ENCODE data around the gene MLLT3. TPM values are rescaled to one million over a fixed set of nuclear protein-coding genes. Genes with fewer than 3 reads are reported as not detected.

Gene MLLT3
- total RNA-seq, 1 experiment from 2014 or later = 13.0 TPM

- DNase-seq (ENCODE audit: low spot score) = no peak
Measured at GRCh38 chr9:20303066-20303465, 319.2 kb downstream of the MLLT3 start.

DNA sequence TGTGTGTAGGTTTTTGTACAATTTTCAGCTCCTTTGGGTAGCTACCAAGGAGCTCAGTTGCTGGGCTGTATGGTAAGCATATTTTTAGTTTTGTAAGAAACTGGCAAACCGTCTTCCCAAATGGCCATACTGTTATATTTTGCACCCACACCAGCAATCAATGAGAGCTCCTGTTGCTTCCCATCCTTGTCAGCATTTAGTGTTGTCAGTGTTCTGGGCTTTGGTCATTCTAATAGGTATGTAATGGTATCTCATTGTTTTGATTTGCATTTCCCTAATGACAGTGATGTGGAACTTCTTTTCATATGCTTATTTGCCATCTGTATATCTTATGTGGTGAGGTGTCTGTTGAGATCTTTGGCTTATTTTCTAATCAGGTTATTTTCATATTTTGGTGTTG lies 320.1 kb downstream of the MLLT3 start:
- no peak for DNase-seq (ENCODE audit: low spot score)

DNA sequence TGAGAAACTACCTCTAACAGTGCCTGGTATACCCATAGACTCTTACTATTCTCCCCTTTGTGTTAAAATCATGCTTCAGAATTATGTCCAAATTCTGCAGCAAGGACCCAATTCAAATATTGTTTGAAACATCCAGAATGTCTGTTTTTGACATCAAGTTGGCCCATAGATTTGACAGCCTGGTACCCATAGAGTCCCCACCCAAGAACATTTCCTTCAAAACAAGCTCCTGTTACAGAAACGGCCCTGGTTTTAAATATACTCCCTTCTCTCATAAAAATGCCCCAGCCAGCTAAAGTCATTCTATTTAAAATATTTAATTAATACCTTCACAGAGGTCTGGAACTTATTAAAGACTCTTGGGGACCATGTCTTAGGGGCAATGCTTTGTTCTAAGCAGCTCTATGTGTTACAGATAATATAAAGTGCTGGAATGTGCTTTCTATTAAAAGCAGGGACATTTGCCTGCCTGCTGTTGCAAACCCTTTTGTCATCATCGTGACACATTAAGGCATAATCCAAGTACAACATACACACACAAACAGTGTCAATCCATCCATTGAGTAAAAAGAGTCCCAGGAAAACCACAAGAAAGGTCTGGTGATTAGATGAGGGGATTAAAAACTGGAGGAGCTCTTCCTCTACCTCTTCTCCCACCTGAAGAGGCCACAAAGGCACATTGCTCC lies 321.7 kb downstream of the MLLT3 start:
- no peak for DNase-seq (ENCODE audit: low spot score)

GRCh38 chr9:20297646-20298084 lies 324.6 kb downstream of the MLLT3 start:
- no peak for DNase-seq (ENCODE audit: low spot score)

- DNase-seq (ENCODE audit: low spot score) = no peak
Measured at GRCh38 chr9:20295555-20295954, 326.7 kb downstream of the MLLT3 start.

DNA sequence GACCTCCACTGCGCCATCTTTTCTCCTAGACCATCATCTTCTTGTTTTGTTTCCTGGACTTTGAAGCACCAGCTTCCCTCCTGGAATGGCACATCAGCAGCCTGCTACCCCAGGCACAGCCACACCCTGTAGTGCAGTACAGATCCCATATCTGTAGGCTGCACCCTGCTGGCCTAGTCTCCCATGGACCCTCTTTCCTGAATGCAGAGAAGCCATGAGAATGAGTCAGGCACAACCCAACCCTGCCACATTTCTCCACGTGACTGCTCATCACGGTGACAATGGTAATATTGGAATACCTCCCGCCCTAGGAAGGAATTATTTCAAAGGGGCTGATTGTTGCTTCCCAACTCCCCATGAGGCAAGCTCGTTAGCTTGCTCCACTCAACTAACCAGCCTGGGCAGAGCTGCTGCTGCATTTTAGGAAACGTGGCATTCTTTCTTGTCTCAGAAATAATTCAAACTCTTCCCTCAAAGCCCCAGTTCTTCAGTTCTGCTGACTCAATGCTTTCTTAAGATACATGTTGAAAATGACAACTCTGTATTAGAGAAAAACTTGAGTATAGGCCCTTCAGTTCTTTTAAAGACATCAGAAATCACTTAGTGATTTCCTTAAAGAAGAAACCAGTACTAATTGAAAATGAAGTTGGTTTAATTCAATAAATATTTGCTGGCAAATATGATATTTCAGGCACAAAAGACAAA lies 328.1 kb downstream of the MLLT3 start:
- peak; percentile 6 for DNase-seq (ENCODE audit: low spot score)

DNA sequence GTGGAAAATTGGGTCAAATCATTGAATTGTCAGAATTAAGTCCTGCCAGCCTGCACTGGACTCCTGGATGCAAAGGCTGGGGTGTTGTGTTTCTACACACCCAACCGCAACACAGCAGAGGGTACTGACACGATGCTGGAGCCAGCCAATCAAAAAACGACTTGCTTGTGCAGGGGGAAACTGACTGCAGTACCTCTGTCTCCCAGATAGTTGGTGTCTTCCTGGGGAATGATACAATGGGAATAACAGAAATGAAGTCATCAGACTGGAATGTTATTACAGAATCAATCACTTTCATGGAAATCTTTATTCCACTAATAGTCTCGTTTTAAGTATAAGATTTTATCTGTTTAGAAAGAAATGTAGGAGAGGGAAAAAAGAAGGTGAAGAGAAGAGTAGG lies 330.3 kb downstream of the MLLT3 start:
- DNase-seq (ENCODE audit: low spot score) = peak; percentile 44

Other genes with a start within 250 kb of the MLLT3 start
- gene FOCAD, start 61.8 kb upstream of the MLLT3 start, total RNA-seq (2014; rRNA removed; shearing (Covaris generic)) = 32.1 and 32.6 TPM in 2 replicates